NB4 (cell line): ENCODE results near the gene NRXN3.

Experiments
- CTCF ChIP-seq: IDR thresholded peaks from one replicate; pipeline ENCODE4 v1.5.1; 2012; ENCODE audit warnings: low read depth, low read length
- POLR2A ChIP-seq: IDR thresholded peaks from 2 replicates; pipeline ENCODE4 v1.6.1; 2011; ENCODE audit warnings: mild to moderate bottlenecking; ENCODE audit not compliant: insufficient read length; ENCODE audit errors: extremely low read depth

- no peak for TF ChIP-seq CTCF
- TF ChIP-seq POLR2A: no peak
Measured at GRCh38 chr14:79354336-79354735, 1184.2 kb downstream of the NRXN3 start.
